Endometrial microvascular endothelial cells (primary cell): ENCODE data around the gene PRKAR2B. TPM values are rescaled to one million over a fixed set of nuclear protein-coding genes. Genes with fewer than 3 reads are reported as not detected.

ENCODE experiments used
- in situ Hi-C: cut with HindIII; loops from 2 replicates; pipeline ENCODE4 v1.10.0; 2017; ENCODE audit warnings: low sequenced_read_pairs, low pct_unique_long_range_greater_than_20kb; ENCODE audit errors: inconsistent ontology term
- total RNA-seq: library from RNA; depleted of rRNA; stranded (reverse); fragments of >200 nt; gene quantifications from one replicate; pipeline ENCODE4 v1.2.3, GENCODE V29; 2015; ENCODE audit errors: inconsistent ontology term

The PRKAR2B gene
- total RNA-seq, result 100 TPM

DNA sequence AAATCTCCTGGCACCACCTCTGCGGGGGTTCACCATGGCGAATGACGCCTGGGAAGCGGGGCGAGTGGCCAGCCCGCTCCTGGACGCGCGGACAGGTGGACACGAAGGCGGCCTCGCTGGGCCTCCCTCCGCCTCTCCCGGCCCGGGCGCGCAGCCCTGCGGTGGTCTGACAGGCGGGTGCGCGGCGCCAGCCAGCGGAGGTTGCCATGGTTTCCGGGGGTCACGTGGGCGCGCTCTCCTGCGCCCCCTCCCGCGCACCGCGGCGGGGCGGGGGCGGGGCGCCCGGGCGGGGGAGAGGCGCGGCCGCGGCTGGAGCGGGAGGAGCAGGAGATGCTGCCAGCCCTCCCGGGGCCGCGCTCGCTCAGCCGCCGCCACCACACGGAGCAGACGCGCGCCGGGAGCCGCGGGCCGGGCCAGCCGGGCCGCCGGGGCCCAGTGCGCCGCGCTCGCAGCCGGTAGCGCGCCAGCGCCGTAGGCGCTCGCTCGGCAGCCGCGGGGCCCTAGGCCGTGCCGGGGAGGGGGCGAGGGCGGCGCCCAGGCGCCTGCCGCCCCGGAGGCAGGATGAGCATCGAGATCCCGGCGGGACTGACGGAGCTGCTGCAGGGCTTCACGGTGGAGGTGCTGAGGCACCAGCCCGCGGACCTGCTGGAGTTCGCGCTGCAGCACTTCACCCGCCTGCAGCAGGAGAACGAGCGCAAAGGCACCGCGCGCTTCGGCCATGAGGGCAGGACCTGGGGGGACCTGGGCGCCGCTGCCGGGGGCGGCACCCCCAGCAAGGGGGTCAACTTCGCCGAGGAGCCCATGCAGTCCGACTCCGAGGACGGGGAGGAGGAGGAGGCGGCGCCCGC, at the start of gene PRKAR2B:
Gene PRKAR2B (plus strand): TSS at position 359 of the 848 bp plus-strand sequence. CDS start 203 bp downstream, at position 562.
- in situ Hi-C loops, result no loop called here

DNA sequence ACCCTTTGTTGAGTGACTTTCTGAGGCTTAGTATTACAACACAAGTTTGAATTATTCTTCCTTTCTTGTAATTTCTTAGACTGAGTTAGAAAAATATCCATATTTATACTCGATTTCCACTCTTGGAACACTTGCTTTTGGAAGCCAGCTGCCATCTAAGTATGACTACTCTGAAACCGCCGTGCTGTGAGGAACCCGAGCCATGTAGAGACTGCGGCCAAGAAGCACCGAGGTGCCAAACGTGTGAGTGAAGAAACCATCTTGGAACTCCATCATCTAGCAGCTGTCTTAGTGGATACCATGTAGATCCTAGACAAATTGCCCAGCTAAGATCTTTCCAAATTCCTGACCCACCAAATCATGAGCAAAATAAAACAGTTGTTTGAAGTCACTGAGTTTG, 49.7 kb upstream of the PRKAR2B start:
- in situ Hi-C loops, result no loop called here

DNA sequence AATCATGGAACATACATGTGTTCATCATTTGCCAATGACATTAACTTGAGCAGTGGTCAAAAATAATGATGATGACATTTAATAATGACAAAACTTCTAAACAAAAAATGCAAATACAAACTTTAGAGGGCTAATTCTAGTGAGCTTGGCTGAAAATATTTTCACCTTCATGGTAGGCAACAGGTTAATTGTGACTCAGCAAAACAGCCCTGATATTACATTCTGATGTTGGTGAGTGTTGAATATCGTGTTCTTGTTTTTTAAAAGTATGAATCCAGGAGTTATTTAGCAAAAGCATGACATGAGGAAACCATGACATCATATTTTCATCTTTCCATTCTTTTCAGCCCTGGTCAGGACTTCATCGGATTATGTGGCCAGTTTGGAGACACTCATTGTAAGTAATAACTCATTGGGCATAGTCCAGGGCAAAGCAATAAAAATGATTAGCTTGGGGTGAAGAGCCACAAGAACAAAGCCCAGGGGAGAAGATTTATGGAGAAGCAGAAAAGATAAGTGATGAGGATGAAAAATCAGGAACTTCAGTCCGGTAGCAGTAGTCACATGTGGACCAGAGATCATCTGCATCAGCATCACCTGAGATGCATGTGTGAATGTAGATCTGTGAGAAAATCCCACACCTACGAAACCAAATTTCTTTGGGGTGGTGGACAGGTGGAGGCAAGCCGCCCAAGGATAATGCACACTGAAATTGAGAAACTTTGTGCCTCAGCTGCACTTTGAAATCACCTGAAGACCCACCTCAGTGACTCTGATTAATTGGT, 46.8 kb upstream of the PRKAR2B start:
- in situ Hi-C loops, result no loop called here

DNA sequence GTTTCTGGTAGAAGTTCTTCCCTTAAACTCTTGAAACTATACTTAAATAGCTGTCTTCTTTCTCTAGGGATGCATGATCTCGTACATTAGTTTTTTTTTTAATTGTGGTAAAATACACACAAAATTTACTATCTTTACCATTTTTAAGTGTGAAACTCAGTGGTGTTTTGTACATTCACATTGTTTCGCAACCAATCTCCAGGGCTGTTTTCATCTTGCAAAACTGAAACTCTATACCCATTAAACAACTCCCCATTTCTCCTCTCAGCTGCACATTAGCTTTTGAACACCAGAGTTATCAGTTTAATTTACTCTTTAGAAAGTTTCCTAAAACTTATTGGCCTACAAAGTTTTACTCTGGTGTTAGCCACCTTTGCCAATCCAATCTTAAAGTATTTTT, 45.5 kb upstream of the PRKAR2B start:
- in situ Hi-C loops, result no loop called here

DNA sequence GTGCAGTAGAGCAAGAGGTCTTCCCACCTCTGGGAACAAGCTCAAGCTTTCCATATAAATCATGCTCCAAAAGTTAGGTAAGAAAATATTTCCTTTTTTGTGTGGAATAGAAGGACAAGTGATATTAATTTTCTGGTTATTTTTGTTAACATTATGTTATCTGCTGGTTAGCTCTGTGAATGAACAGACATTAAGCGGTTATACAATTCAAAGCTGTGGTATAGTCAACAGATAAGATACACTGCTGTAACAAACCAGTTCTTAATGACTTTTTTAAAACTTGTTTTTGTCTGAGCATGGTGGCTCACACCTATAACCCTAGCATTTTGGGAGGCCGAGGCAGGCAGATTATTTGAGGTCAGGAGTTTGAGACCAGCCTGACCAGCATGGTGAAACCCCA, 43.0 kb upstream of the PRKAR2B start:
- in situ Hi-C loops, result no loop called here

DNA sequence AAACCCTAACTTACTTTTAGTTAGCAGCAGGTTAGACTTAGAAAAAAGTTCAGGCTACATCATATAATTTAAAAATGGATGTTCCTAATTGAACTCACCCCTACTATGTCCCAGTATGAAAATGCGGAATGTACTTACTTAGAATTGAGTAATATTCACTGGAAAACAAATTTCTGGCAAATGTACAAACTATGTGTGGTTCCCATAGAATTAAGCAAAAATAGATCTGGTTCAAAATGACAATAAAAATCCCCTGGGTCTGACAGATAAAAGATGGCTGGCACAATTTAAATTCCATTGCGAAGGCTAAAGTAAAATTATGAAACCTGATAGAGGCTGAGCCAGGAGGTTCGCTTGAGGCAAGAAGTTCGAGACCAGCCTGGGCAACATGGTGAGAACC, 42.4 kb upstream of the PRKAR2B start:
- in situ Hi-C loops, result no loop called here

DNA sequence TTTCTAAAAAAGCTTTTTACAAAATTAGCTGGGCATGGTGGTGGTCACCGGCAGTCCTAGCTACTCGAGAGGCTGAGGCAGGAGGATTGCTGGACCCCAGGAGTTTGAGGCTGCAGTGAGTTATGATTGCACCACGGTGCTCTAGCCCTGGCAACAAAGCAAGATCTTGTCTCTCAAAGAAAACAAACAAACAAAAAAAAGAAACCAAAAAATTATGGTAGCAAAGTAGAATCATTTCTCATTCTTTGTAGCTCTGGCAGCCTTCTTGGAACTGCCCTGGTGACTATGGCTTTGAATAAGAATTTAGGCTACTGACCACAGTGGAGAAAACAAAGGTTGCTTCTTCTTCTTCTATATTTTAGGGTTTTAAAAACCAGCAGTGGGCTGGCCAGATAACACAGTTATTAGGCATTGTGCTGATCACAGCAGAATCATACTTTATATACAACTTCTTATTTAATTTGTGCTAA, 41.9 kb upstream of the PRKAR2B start:
- in situ Hi-C loops, result no loop called here

DNA sequence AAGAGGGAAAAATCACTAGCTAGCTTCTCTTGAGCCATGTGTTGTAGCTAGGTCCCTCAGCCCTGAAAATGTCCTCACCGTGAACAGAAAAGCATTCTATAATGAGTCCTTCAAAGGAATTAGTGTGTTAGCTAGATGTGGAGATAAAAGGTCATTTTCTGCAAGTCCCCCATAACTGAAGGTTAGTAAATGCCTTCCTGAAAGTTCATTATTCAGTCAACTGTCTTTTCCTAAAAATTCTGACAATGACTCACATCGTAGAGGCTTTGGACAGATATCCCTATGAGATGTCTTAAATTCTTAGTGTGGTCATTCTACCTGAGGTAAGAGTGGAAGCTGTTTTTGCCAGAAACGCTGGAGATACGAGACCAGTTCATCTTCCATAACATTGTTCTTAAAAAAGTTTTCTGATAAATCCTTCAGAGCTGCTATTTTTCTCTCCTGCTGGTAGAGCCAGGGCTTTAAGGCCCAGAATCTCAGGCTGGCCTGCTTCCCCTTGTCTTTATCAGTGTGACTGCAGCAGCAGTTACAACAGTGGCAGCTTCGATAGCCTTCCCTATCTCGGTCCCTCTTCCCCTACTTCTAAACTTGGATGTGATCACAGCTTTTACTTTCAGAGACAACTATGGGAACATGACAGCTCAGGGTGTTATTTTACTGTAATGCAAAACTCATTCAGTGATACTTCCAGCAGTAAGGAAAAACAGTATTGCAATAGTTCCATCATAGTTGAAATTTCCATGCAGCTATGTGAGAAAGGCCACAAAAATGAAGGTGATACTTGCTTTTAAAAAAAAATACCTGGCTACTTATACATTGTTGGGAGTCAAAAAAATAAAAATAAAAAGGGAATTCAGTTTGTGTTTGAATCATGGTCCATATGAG, 37.3 kb upstream of the PRKAR2B start:
- in situ Hi-C loops, result no loop called here

DNA sequence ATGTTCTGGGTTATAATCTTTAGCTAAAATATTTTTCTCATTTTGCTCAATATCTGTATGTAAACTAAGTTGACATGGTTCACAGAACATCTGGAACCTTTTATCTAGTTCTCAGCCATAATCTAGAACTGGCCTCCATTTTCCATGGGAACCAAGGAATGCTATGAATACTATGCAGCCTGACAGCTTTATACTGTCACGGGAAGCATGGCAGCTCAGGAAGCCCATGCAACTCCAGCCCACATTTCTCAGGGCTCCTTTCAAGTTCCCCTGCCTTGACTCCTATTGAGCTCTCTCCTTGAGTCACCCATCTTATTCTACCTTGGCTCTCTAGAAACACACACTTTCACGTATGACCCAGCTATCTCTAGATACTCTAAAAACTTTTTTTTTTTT, 36.6 kb upstream of the PRKAR2B start:
- in situ Hi-C loops, result no loop called here

DNA sequence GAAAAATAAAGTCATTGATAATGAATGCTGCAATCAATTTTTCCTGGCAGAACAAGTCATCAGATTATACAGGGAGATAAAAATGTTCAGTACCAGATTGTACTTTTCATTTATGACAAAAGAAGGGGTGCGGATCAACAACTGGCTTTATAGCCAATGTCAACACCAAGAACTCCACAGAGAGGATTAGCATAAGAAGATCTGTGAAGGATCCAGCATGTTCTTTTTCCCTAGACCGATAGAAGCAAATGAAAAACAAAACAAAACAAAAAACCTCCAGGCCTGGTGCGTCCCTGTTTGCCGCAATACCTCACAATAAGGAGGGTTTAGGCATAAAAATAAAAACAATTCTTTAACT, 34.7 kb upstream of the PRKAR2B start:
- in situ Hi-C loops, result no loop called here

DNA sequence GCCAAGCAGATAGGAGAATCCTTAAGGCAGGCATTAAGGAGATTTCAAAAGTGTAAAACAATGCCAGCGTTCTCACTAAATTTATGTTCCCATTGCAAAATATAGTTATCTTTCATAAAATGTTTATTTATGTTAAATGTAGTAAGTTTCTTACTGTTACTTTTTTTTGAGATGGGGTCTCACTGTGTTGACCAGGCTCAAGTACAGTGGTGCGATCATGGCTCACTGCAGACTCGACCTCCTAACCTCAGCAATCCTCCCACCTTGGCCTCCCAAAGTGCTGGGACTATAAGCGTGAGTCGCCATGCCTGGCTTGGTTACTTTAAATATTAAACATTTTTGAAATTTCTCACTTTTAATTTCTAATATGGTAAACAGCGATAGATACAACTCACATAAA, 31.8 kb upstream of the PRKAR2B start:
- in situ Hi-C loops, result no loop called here

DNA sequence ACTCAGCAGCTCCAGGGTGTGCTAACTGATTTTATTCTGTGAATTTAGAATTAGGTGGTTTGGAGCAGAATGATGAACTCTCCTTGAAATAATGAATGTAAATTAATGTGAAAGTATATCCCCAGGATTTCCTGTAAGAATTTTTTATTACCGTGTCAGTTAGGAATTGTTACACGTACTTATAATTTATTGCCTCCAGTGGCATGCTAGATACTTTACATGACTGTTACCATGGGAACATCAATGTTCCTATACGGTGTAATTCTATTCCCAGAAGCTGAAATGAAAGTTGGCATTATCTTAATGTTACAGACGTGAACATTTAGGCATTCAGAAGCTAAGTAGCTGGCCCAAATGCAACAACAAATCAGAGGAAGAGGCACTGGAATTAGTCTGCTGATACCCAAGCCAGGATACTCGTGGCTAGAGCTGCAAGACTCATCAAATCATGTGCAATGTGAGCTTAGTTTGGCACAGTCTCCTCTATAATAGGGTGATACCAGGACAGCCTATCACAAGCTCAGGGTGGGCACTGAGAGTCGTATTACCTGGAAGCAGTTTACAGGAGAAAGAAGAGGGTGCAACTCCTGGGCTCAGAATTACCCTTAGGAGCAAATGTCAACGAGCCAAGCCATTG, 30.0 kb upstream of the PRKAR2B start:
- in situ Hi-C loops, result no loop called here

DNA sequence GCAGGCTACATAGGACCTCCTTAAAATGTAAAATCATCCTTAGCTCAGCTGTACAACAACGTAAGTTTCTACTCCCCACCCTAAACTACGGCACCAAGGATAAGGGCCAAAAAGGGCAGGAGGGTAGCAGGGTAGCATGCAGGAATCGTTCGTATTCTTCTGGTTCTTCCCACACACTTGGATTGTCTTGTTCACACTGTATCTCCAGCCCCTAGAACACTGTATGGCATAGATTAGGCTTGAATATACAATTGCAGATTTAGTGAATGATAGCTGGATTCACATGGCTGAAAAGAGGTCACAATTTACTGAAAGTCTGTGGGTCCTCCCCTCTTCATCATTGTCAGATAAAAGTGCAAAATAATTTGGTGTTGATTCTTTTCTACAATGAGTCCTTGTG, 28.2 kb upstream of the PRKAR2B start:
- in situ Hi-C loops, result no loop called here

DNA sequence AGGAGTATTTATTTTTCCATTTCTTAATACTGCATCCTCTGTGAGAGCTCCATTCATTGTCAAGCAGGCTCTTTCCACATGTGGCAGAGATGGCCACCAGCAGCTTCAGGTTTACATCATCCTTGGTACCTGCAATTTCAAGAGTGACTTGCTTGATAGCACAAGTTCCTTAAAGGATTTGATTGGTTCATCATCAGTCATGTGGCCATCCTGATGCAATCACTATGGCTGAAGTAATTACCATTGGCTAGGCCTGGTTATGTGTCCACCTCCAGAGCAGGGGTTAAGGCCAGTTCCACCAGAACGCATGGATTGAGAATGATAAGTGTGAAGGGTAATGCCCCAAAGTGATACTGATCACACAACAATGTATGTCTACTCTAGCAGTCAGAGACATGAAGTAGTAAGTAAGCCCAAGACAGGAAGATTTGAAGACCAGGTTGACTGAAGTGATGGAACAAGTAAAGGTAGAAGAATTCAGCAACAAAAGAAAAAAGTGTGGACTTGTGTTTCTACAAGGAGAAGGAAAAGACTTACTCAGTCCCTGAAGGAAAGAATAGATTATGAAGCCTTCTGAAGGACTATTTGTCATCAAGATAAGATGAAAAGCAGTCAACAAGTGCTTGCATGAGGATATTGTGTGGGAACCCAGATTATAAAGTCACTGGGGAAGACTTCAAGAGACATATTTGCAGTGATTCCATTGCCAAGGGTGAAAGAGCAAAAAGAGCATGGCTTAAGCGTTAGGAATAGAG, 26.4 kb upstream of the PRKAR2B start:
- in situ Hi-C loops, result no loop called here

DNA sequence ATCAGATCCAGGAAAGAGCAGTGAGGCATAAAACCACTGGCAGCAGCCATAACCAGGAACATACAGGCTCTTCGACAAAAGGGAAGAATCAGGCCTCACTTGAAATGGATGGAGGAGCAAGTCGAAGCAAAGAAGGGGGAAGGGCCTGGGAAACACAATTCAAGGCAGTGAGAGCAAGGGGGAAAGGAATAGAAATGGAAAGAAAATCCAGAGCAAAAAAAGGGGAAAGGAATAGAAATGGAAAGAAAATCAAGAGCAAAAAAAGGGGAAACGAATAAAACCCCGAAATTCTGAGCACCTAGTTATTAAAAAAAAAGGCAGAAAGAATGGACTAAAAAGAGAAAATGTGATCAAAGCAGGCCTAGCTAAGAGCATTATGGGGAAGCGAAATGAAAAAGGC, 24.1 kb upstream of the PRKAR2B start:
- in situ Hi-C loops, result no loop called here

DNA sequence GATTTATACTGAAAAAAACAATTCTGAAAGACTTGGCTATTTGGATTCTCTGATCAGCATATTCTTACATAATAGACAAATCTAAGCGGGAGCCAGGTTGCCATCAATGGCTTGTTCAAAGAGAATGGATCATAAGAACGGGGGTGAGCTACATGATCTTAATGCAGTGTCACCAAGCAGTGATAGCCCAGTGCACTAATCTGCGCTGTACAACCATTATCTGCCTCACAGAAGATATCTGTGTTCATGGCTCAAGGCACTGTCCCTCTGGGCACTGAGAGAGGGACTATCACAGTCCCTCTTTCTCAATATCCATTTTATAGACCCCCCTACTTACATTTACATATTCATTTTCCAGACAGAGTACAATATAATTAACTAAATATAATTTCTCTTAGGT, 22.9 kb upstream of the PRKAR2B start:
- in situ Hi-C loops, result no loop called here

DNA sequence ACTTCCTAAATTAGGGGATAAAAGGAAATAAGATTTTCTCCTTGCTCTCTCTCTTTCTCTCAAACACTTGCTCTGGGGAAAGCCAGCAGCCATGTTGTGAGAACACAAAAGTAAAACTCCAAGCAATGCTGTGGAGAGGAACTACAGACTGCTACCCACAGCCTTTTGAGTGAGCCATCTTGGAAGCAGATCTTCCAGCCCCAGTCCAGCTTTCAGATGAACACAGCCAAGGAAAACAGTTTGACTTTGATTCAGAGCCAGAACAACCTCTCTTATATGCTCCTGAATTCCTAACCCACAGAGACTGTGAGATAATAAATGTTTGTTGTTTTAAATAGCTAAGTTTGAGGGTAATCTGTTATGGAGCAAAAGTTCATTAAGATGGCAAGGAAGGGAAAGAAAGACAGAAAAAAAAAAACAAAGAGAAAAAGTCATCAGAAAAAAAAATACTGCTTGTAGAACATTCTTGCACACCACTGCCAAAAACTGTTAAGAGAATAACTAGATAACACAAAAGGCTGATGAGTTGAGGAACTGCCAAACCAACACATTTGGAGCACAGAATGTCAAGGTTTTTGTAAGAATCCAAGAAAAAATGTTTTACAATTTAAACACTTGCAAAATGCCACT, 20.9 kb upstream of the PRKAR2B start:
- in situ Hi-C loops, result no loop called here

DNA sequence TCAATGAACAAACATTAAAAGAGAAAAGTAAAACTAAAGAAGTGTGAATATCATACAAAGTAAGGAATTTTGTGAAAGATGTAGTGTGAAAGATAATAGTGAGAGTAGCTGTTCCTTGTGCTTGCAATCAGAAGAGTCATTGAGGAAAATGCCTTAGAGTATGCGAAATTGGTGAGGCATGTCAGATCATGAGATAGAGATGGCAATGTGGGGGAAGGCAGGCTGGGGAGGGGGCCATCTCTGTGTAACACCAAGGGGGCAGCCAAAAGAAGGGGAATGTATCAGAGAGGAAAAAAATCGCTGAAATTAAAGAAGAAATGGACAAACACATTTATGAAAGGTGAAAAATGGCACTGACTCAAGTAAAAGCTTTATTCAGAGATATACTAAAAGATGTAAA, 19.6 kb upstream of the PRKAR2B start:
- in situ Hi-C loops, result no loop called here
